Pons (tissue), 1 donor: ENCODE measurements around the gene RIMBP3C.
"Not testable (repeated sequence)": the region's sequence is repeated elsewhere in the genome, so short reads cannot be mapped to it uniquely, and the experiment has no call there.

Source experiments
- DNase-seq: peaks from one replicate; pipeline ENCODE4 v3.0.0-alpha.2; 2016; ENCODE audit warnings: low spot score

The RIMBP3C gene

GRCh38 chr22:21516970-21517764 is 34.1 kb downstream of the RIMBP3C start:
- not testable (repeated sequence) for DNase-seq

DNA sequence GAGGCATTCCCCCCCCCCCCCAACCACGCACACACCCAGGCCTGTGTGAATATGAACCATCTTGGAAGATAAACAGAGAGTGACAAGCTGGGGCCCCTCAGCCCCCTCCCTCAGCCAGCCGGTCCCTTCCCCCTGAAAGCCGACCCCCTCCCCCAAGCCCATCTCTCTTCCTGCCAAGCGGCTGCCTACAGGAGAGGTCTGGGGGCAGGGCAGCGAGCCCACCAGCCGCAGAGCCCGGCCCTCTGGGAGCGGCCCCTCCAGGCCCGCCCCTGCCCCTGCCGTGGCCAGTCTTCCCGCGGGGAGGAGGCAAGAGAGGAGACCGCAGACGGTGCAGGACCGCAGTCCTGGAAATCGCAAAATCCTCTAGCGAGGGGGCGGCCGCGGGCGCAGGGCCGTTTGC is 34.7 kb downstream of the RIMBP3C start:
- DNase-seq, result not testable (repeated sequence)

DNA sequence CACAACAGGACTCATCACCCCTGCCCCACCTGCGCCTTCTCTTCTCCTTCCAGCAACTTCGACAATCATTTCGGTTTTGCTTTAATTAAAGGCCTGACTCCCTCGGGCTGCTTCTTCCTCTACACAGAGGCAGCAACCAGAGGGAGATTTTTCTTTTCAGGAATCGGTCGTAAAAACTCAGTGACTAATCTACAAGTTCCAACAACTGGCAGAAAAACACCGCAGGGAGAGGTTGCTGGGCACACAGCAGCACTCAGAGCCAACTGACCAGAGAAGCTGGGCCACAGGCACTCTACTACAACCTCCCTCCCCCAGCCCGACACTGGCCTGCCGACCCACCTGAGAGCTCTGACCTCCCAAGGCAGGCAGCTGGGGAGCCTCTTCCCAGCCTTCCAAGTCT is 36.0 kb downstream of the RIMBP3C start:
- DNase-seq, result not testable (repeated sequence)

- not testable (repeated sequence) for DNase-seq
Observed at GRCh38 chr22:21514117-21514516, 37.1 kb downstream of the RIMBP3C start.

- DNase-seq, result not testable (repeated sequence)
Observed at GRCh38 chr22:21512022-21512421, 39.2 kb downstream of the RIMBP3C start.

- DNase-seq, result not testable (repeated sequence)
Observed at GRCh38 chr22:21510397-21510796, 40.9 kb downstream of the RIMBP3C start.

- not testable (repeated sequence) for DNase-seq
Observed at GRCh38 chr22:21499623-21500506, 51.4 kb downstream of the RIMBP3C start.

DNA sequence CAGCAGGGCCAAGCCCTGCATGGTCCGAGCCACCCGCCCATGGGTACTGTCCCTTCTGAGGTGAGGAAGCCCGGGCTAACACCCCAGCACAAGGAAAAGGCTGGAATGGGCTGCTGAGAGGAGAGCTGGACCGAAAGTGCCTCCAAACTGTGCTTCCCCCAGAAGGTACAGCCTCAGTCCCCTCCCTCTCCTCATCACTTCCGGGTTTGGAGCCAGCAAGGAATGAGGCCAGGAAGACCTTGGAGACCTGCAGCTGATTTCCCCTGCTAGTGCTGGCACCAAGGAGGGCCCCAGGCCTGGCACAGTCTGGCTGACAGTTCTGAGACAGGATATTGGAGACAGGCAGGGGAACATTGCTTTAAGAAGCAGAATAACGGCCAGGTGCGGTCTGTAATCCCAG is 52.8 kb downstream of the RIMBP3C start:
- not testable (repeated sequence) for DNase-seq

GRCh38 chr22:21497984-21498383 is 53.3 kb downstream of the RIMBP3C start:
- not testable (repeated sequence) for DNase-seq
